GM18508 (cell line): ENCODE measurements around the gene PCGF3.
"Not testable (repeated sequence)": the region's sequence is repeated elsewhere in the genome, so short reads cannot be mapped to it uniquely, and the experiment has no call there.

Experiments used
- ATAC-seq: cut with Tn5 transposase; IDR thresholded peaks from one replicate; pipeline ENCODE4 v1.9.1; 2021; ENCODE audit warnings: moderate number of reproducible peaks; ENCODE audit not compliant: insufficient read depth, unreplicated experiment

PCGF3 gene

DNA sequence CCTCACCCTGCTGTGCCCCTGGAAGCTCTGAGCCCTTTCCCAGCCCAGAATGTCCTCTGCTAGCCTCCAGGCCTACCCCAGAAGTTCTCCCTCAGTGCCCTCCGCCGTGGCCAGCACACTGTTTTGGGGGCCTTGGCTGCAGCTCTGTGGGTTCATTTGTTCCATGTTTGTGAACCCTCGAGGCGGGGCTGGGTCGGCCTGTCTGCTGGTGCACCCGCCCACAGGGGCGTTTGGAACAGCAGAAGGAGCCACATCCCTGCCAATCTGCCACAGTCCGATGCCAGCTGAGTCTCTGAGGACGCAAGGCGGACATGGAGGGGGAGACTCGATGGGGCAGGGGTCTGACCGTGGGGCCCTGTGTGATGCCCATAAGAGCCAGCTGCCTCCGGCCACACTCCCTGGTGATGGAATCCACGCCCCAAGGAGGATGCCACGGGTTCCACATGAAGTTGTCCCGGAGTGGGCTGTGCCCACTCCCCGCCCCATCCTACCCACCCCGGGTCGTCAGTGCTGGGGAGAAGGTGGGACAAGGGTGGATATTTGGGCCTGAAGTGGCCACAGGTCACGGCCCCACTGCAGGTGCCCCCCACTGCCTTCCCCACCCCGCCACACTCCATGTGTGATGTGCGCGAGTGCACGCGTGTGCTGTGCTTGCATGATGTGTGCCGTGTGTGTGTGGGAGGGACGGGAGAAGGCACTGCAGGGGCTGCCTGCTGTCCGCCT is 38.6 kb upstream of the PCGF3 start:
- ATAC-seq, result no peak

DNA sequence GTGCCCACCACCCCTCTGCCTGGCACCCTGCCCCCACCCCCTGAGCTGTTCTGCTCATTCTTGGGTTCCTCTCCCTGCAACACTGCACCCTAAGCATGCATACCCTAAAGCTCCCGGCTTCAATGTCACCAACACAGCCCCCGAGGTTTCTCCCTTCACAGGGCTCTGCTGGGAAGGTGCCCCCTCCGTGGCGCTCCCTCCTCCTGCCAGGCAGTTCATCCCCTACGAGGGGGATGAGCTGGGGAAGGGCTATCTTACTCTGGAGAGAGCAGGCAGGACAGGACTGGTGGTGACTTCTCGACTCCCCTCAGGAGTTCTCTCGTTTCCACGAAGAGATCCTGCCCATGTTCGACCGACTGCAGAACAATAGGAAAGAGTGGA is 38.1 kb upstream of the PCGF3 start:
- no peak for ATAC-seq

DNA sequence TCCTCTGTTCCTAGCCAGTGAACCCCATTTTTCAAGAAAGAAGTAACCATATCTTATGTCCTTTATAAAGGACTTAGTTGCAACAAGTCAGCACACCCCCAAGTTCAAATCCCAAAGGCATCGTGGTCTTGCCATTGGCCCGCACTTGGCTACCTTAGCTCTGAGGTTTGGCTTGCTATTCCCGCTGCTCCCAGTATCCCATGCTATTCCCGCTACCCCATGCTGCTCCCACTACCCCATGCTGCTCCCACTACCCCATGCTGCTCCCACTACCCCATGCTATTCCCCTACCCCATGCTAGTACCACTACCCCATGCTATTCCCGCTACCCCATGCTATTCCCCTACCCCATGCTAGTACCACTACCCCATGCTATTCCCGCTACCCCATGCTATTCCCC is 37.4 kb upstream of the PCGF3 start:
- ATAC-seq, result not testable (repeated sequence)

DNA sequence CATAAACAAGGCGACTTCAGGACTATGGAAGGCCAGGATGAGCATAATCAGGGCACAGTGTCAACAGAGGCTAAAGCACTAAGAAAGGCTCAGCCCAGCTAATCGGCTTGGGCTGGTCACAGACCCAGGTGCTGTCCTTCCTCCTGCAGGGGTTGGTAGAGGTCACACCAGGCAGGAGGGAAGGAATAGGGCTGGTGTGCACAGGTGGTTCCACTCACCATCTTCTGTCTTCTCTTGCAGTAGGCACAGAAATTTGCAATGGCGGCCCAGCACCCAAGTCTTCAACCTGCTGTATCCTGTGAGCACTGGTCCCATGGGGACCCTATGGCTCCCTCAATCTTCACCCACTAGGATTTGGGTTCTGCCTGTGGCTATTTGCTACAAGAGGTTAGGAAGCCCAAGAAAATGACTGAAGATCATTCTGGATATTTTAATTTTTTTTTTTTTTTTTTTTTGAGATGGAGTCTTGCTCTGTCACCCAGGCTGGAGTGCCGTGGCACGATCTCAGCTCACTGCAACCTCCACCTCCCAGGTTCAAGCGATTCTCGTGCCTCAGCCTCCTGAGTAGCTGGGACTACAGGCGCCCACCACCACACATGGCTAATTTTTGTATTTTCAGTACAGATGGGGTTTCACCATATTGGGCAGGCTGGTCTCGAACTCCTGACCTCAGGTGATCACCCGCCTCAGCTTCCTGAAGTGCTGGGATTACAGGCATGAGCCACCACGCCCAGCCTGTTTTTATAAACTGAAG is 35.6 kb upstream of the PCGF3 start:
- not testable (repeated sequence) for ATAC-seq

DNA sequence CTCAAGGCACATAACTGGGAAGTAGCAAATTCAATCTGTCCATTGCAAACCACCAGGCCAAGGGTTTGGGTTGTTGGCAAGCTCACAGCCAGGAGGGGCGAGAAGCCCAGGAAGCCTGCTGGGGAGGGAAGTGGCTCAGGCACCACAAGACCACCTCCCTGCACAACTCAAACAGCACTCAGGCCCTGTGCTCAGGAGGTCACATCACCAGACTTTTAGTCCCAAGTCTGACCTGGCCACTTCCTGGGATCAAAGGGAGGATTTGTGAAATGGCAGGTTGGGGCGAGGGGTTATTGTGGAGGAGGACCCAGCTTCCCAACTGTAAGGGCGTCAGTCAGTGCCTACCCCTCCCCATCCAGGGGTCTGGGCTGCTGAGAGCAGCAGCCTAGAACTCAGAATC is 33.9 kb upstream of the PCGF3 start:
- no peak for ATAC-seq

DNA sequence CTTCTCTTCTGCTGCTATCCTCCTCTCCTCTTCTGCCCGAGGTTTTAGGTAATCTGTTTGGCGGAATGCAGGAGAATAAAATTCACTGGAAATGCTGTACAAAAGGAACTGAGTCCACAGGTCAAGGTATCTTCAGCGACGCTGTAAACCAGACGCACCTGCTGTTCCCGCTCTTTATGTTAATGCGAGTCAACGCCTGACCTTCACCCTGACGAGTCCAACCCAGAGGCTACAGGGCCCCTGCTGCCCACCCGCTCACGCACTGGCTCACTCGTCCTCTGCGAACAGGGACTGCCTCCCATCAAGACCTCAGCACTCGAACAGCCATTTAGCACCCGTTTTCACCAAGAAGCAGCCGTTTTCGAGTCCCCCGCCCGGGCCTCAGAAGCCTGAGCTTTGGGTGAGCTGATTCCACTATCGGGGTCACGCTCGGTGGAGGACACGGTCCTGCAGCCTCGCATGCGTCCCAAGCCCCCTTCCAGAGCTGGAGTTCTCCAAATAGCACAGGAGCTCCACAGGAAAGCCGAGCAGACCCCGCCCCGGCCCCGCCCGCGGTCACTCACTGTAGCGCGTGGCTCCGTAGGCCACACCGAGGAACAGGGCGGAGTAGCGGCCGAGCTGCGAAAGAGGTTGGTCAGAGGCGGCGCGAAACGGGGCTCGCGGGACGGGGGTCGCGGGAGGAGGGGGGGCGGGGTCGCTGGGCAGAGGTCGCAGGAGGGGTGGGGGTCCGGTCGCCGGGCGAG is 32.1 kb upstream of the PCGF3 start:
- ATAC-seq, result no peak

DNA sequence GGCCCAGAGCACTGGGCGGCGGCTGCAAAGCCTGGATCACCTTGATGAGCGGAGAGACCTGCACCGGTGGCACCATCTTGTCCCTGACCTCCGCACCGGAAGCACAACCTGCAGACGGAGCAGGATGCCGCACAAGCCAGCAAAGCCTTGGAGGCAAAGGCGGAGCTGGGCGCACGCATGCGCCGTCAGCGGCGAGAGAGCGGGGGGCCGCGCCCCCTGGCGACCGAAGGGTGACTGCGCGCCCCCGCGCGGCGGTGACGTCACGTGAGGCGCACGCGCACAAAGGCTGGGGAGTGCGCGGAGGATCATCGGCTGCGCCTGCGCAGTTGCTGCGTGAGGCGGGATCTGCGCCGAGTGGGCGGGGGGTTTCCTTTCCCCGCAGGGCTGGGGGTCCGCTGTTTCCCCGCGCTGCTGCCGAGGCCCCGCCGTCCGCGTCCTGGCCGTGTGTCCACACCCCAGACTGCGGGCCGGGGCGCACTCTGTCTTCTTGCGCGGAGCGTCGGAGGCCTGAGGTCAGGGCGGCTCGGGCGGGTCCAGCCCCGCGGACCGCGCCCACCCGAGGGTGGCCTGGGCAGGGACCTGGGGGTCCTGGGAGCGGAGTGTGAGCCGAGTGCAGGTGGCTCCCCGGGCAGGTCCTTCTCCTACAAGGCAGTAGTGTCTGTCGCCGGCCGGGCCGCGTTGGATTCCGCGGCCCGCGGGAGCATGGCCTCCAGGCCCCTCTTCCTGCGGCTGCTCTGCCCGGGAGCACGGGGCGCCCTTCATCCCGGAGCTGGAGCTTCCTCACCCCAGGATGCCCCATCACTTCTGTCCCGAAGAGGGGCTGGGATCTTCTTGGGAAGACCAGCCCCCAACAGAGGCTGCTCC is 31.2 kb upstream of the PCGF3 start, which contains the start of the genes ATP5ME and MYL5:
TSS of gene ATP5ME (minus strand) at position 105 of the 864 bp plus-strand sequence. CDS start at position 76, 29 bp downstream.
TSS of gene MYL5 (plus strand) at position 371 of the 864 bp plus-strand sequence. CDS start 3,485 bp downstream, outside the sequence.
- ATAC-seq, result peak; percentile 72

DNA sequence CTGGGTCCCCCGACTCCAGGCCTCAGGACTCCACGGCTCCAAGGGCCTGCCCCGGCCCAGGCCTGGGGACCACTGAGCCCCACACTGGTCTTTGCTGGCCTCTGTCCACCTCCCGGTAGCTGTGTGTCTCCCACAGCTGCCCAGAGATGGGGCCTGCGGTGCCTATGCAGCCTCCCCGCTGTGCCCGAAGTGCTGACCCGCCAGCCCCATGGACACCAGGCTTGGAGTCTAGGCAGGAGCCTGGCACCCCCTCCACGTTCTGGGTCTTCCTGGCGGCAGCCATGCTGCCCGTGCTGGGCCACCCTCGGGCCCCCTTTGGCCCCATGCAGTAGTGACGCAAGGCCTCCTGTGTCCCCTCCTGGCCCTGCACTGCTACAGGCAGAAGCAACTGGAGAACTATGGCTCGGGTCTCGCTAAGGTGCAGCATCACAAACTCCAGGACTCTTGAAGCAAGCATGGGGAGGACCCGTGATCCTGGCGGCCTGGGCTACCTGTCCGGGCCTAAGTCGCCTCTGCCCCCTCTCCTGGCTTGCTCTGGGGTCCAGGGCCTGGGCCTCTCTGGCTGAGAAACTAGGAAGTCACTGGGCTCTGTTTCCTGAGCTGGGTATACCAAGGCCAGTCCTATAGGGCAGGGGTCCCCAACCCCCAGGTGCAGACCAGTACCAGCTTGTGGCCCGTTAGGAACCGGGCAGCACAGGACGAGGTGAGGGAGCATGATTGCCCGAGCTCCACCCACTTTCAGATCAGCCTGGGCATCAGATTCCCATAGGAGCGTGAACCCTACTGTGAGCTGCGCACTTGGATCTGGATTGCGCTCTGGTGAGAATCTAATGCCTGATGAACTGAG is 30.4 kb upstream of the PCGF3 start:
- ATAC-seq, result no peak

DNA sequence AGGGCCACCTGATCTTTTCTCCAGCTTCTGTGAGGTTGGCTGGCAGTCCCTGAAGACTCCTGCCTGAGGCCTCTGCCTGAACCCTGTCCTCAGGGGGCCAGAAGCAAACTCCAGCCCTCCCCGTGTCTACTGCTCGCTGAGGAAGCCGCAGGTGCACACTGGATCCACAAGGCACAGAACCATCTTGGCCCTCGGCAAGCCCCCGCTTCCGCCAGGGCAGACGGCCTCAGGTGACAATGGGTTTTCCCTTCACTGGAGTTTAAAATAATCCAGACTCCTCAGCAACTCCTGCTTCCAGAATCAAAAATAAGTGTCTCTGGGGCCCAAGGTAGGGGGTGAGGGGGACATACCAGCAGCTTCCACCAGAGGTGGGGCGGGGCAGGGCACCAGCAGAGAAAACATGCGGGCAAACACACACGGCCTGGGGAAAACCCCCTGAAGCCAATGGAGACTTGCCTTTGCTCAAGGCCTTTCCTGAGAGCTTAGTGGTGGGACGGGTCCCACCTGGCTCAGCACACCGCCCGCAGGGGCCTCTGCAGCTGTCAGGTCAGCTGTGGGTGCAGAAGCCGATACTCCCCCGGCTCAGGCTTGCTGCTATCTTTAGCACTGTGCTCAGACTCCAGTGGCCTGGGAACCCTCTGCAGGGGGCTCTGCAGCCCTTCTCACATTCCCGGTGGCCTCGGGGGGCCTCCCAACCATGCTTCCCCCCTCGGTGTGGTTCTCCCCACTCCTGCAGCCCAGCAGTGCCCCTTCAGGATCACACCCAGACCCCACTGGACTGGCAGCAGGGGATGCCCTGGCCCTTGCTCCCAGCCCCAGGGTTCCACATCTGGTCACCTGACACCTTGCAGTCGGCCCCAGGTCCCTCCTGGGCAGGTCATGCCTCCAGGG is 29.4 kb upstream of the PCGF3 start:
- ATAC-seq, result no peak

DNA sequence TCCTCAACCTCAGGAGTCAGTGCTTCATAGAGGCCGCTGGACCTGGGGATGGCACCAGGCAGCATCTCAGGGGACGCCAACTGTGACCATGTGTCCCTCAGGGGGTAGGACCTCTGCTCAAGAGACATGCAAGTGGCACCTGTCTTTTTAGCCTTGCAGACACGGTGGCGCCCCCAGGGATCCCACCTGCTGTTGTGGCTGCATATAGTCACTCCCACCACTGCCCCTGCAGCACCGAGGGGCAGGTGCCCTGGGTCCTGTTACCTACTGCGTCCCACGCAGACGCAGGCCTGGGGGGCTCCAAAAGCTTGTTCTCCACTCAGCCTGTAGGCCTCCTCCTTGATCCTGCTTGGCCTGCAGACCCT is 28.8 kb upstream of the PCGF3 start:
- ATAC-seq, result no peak

DNA sequence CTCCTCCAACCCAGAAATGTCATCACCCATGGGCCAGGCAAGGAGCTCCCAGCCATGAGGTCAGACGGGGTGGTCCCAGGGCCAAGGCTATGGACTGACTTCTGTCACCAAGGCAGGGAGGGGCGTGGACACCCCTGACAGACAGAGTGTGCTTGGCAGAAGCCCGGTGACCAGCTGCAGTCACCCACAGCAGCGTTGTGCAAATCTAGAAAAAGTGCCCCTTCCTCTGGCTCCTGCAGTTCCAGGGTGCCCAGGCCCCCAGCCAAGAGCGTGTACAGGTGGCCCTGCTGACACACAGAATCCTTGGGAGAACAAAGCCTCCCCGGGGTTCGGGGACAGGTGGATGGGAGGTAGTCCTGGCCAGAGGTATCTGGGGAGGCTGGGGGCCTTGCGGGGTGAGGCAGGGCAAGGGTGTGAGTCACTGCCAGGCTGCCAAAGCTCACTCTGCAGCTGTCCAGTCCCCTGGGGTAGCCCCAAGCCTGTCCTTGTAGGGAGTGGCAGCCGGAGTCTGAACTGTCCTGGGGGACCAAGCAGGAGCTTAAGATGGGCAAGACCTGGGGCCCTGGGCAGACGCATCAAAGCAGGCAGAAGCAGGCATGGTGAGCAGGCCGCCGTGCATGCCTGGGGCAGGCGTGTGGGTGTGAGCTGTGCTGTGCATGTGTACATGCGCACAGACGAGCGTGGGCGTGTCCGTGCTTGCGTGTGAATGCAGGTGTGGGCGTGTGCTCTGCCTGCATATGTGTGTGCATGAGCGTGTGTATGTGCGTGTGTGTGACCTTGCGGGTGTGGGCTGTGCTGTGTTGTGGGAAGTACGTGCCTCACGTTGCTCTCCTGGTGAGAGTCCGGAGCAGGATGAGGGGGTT is 28.0 kb upstream of the PCGF3 start:
- no peak for ATAC-seq

DNA sequence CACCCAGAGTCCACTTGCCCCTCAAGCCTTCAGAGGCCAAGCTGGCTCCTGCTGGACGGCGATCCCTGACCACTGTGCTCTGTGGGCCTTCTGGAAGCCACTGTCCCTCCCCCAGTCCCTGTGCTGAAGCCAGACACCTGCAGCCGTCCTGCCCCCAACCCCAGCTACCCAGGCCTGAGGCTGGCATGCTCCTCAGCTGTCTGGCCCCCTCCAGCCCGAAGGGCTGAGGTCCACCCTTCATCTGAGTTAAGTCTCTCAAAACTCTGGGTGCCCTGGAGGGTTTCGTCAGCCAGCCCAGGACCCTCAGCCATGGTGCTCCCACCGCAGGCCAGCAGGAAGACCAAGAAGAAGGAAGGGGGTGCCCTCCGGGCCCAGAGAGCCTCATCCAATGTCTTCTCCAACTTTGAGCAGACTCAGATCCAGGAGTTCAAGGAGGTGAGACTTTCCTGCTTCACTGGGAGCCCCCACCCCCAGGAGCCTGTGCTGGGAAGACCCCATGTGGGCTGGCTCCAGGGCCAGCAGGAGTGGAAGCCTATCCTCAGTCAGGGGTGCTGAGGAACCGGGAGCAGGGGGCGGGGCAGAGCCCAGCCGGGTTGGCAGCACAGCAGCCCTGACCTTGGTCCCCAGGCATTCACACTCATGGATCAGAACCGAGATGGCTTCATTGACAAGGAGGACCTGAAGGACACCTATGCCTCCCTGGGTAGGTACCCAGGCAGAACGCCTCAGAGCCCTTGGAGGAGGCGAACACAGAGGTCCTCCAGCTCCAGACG is 27.1 kb upstream of the PCGF3 start:
- no peak for ATAC-seq

DNA sequence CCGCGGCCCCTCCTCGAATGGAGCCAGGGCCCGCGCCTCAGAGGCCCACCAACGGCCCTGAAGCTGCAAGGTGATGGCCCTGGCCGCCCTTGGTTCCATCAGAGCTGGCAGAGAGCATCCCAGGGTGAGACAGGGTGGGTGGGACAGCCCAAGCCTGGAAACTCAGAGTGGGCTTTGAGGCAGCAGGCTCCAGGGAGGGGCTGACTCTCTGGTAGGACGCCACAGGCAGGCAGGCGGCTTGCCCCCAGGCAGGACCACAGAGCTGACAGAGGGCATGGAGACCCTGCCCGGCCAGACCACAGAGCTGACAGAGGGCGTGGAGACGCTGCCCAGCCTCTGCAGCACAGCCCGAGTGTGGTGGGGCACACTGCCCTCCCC is 26.5 kb upstream of the PCGF3 start:
- ATAC-seq, result no peak

DNA sequence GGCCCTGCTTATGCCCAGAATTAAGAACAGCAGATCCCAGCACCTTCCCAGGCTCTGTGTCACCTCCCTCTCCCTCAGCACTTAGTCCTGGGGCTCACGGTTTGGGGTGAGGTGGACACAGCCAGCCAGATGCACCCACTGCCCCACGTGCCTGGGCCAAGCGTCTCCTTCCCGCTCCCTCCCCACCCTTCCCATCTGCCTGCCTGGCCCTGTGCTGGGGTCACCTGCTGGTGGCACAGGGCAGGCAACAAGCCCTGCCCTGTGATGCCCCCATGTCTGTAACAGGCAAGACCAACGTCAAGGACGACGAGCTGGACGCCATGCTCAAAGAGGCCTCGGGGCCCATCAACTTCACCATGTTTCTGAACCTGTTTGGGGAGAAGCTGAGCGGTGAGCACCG is 26.0 kb upstream of the PCGF3 start:
- no peak for ATAC-seq

DNA sequence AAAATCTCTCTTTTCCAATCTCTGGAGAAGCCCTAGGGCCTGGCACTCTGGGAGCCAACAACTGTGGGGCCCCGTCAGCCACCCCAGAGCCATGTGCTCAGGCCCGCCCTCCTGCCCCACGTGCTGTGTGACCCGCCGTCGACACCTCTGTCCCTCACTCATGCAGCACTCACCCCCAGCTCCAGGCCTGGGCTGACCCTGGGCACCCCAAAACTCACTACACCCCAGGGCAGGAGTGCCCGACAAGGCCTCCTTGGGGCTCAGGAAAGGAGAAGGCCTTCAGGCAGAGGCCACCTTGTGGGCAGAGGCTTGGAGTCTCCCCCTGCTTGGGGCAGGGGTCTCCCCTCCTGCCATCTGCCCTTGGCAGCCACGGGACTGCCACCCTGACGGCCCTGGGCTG is 25.5 kb upstream of the PCGF3 start:
- no peak for ATAC-seq

DNA sequence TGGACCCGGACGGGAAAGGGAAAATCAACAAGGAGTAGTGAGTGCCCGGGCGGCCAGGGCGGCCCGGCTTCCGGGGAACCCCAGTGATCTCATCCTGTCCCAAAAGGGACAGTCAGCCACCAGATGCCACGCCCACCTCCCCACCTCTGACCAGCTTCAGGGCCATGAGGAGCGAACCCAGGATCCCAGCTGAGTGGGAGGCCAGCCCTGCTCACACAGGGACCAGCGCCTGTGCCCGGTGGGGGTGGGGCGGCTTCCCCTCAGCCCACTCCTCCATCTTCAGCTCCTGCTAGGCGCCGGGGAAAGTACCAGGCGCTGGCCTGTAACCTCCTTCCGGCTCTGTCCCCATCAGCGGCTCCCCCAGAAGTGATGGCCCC is 25.1 kb upstream of the PCGF3 start:
- ATAC-seq, result no peak
